PC-9 (cell line): ENCODE measurements around the gene LMBRD2. TPM values are rescaled to one million over a fixed set of nuclear protein-coding genes. Genes with fewer than 3 reads are reported as not detected.

Source experiments
- BruUV-seq: library from RNA; stranded (reverse); fragments of 400-500 nt; replicated peaks from 2 replicates; lab custom pipeline; 2021; lab: Mats Ljungman, UMichigan
- CTCF ChIA-PET: fragments of 300-600 bp; sonication (Branson Sonifier 250); formaldehyde crosslinking; loops from one replicate; lab custom pipeline; 2022; ENCODE audit warnings: antibody characterized with exemption; lab: Charles Lee
- POLR2A ChIA-PET: fragments of 300-600 bp; sonication (Branson Sonifier 250); formaldehyde crosslinking; loops from one replicate; lab custom pipeline; 2022; ENCODE audit warnings: antibody characterized with exemption; ENCODE audit not compliant: unreplicated experiment; lab: Charles Lee
- DNase-seq, 2 experiments: peaks; one replicate each; pipeline versions ENCODE4 v3.0.0 to v3.0.0-alpha.2; 2015 to 2022; ENCODE audit warnings: mixed read lengths in 1 of 2
- H2AFZ ChIP-seq: fragments of 200-600 bp; sonication (generic); 2 replicates; pipeline ENCODE4 v1.8.1; 2017; ENCODE audit warnings: antibody characterized with exemption
- H3F3A ChIP-seq: fragments of 200-600 bp; sonication (generic); 2 replicates; pipeline ENCODE4 v1.8.1; 2017; ENCODE audit warnings: antibody characterized with exemption, mild to moderate bottlenecking, low read depth; ENCODE audit not compliant: insufficient read depth
- H3K27ac ChIP-seq: fragments of 200-600 bp; sonication (generic); 2 replicates; pipeline ENCODE4 v1.6.1; 2016; ENCODE audit warnings: mixed run types
- H3K27me3 ChIP-seq: fragments of 200-600 bp; sonication (generic); 2 replicates; pipeline ENCODE4 v1.6.1; 2016; ENCODE audit warnings: low read depth, mixed run types; ENCODE audit not compliant: insufficient read depth
- H3K36me3 ChIP-seq: fragments of 200-600 bp; sonication (generic); 2 replicates; pipeline ENCODE4 v1.6.1; 2016; ENCODE audit warnings: low read depth, mixed run types
- H3K4me1 ChIP-seq: fragments of 200-600 bp; sonication (generic); replicated peaks from 2 replicates; pipeline ENCODE4 v1.6.1; 2016; ENCODE audit warnings: mixed run types; ENCODE audit not compliant: insufficient read depth
- H3K4me2 ChIP-seq: fragments of 200-600 bp; sonication (generic); 2 replicates; pipeline ENCODE4 v1.6.1; 2017; ENCODE audit warnings: mixed run types
- H3K4me3 ChIP-seq: fragments of 200-600 bp; sonication (generic); 2 replicates; pipeline ENCODE4 v1.6.1; 2016; ENCODE audit warnings: mixed run types
- H3K79me2 ChIP-seq: fragments of 200-600 bp; sonication (generic); 2 replicates; pipeline ENCODE4 v1.6.1; 2017; ENCODE audit warnings: low read depth, mixed run types
- H3K9me2 ChIP-seq: fragments of 200-600 bp; sonication (generic); 2 replicates; pipeline ENCODE4 v1.8.1; 2017; ENCODE audit warnings: mild to moderate bottlenecking; ENCODE audit not compliant: insufficient read depth
- H3K9me3 ChIP-seq: fragments of 200-600 bp; sonication (generic); 2 replicates; pipeline ENCODE4 v1.8.1; 2016; ENCODE audit warnings: low read depth; ENCODE audit not compliant: insufficient read depth
- H4K20me1 ChIP-seq: fragments of 200-600 bp; sonication (generic); 2 replicates; pipeline ENCODE4 v1.8.1; 2017; ENCODE audit not compliant: insufficient read depth
- EZH2 ChIP-seq: fragments of 200-600 bp; sonication (generic); IDR thresholded peaks from 2 replicates; pipeline ENCODE4 v1.8.0; 2017; ENCODE audit warnings: antibody characterized with exemption, low read depth
- intact Hi-C: fragments of 100-400 bp; cut with micrococcal nuclease; formaldehyde crosslinking; loops from one replicate; pipeline ENCODE4 v1.10.0; 2022; ENCODE audit not compliant: unreplicated experiment
- total RNA-seq: library from RNA; stranded (reverse); gene quantifications from 2 replicates; pipeline ENCODE4 v1.2.3, GENCODE V29; 2021
- TF ChIP-seq, protein P1 (sequence below): fragments of 200-600 bp; sonication (generic); conservative IDR thresholded peaks from 2 replicates; pipeline ENCODE4 v1.6.1; 2017; ENCODE audit warnings: mixed run types, antibody characterized with exemption, mild to moderate bottlenecking, moderate library complexity

Gene LMBRD2
- total RNA-seq, 1 experiment from 2014 or later: 18.0 TPM

DNA sequence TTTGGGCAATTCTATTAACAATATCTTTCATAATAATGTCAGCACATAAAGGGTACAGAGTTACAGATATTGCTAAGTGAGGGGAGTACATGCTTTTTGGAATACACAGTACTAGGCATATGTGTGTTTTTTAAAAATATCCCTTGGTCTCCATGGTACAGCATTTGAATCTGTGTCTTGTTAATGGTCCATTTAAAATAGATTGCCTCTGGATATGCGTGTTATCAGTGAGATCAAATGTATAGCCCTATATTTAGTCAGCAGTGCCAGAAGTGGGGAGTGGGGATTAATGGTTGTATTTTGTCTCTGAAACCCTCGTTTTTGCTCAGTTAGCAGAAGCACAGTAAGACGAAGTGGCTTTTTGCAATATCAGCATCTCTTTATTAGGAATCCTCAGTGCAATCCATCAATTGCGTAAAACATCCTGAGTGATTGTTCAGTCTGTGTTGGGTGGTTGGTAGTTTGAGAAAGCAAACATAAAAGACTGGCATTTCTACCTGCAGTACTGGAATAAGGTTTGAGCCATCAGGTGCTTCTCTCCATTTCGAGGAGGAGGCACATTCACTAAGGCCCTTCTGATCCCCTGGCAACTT lies 19.2 kb upstream of the LMBRD2 start:
- H3F3A ChIP-seq: no peaks in the 10 kb centered on the region
- H4K20me1 ChIP-seq: no peaks in the 10 kb centered on the region; the same call in 1 of the 2 replicates
- intact Hi-C loops: no loop called here
- ChIA-PET POLR2A (no interaction called here), CTCF (no interaction called here)
- H3K4me1 ChIP-seq: no peaks in the 10 kb centered on the region
- BruUV-seq: no TSS peak
- no peak overlapping the region for H3K27ac ChIP-seq
- no peaks in the 10 kb centered on the region for H3K79me2 ChIP-seq
- TF ChIP-seq, protein P1, sequence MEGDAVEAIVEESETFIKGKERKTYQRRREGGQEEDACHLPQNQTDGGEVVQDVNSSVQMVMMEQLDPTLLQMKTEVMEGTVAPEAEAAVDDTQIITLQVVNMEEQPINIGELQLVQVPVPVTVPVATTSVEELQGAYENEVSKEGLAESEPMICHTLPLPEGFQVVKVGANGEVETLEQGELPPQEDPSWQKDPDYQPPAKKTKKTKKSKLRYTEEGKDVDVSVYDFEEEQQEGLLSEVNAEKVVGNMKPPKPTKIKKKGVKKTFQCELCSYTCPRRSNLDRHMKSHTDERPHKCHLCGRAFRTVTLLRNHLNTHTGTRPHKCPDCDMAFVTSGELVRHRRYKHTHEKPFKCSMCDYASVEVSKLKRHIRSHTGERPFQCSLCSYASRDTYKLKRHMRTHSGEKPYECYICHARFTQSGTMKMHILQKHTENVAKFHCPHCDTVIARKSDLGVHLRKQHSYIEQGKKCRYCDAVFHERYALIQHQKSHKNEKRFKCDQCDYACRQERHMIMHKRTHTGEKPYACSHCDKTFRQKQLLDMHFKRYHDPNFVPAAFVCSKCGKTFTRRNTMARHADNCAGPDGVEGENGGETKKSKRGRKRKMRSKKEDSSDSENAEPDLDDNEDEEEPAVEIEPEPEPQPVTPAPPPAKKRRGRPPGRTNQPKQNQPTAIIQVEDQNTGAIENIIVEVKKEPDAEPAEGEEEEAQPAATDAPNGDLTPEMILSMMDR: no peak
- TF ChIP-seq EZH2: no peak
- no peaks in the 10 kb centered on the region for H3K27me3 ChIP-seq
- no peaks in the 10 kb centered on the region for H3K9me3 ChIP-seq
- DNase-seq: no peak
- no peak overlapping the region for H3K4me2 ChIP-seq
- H3K36me3 ChIP-seq: peaks cover 68% of the 10 kb centered on the region
- no peak overlapping the region for H3K4me3 ChIP-seq
- H2AFZ ChIP-seq: no peak overlapping the region
- H3K9me2 ChIP-seq: no peaks in the 10 kb centered on the region

DNA sequence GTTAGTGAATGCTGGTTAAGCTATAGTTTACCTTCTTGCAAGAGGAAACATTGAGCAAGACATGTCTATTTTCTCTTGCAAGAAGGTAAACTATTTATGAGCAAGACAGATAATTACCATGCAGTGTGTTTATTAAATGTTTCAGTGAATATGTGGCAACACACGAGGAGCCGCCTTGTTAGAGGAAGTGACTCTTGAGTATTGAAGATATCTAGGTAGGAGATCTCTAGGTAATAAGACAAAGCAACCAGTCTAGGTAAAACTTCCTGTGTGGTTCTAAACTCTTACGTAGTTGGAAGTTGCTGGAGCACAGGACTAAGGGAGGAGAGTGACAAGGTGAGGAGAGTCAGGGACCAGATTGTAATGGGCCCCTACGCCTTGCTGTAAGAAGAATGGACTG lies 17.1 kb upstream of the LMBRD2 start:
- Histone ChIP-seq H3K27ac (peak overlapping the region; percentile 10), H3K4me1 (no peaks in the 10 kb centered on the region), H3K4me3 (no peak overlapping the region), H4K20me1 (no peaks in the 10 kb centered on the region; the same call in 1 of the 2 replicates), H3K4me2 (no peak overlapping the region), H2AFZ (no peak overlapping the region), H3K79me2 (no peaks in the 10 kb centered on the region), H3K36me3 (peaks cover 58% of the 10 kb centered on the region), H3K9me3 (no peaks in the 10 kb centered on the region), H3K27me3 (no peaks in the 10 kb centered on the region), H3F3A (no peaks in the 10 kb centered on the region), H3K9me2 (no peaks in the 10 kb centered on the region)
- peak in 1 of 2 experiments; percentile 83 for DNase-seq
- no peak for TF ChIP-seq EZH2
- TF ChIP-seq, protein P1: no peak
- no TSS peak for BruUV-seq
- POLR2A ChIA-PET: no interaction called here
- intact Hi-C loops: no loop called here
- CTCF ChIA-PET: interaction anchor here (0.6 kb wide), 1 partner anchor 8 kb away, joined by 8 read pairs; no protein-coding TSS in a partner anchor

DNA sequence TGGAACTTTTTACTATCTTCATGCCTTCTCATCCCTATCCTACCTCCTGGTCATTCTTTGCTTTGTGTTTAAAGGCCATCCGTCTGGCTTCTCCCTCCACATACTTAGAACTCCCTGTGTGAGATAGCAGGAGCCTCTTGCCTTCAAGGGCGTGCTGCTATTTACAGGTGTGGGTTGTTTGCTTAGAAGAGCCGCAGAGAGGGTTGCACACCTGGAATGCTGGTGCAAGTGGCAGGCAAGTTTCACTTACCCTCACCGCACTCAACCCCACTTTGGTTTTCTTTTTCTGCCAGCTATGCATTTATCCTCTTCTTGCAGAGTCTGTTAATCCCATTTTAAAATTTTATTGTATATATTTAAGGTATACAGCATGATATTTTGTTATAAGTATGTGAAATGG lies 12.8 kb upstream of the LMBRD2 start:
- Histone ChIP-seq H3F3A (no peaks in the 10 kb centered on the region), H3K27ac (no peak overlapping the region), H3K9me2 (no peaks in the 10 kb centered on the region), H3K9me3 (no peaks in the 10 kb centered on the region), H3K79me2 (no peaks in the 10 kb centered on the region; the same call in 1 of the 2 replicates), H4K20me1 (no peaks in the 10 kb centered on the region), H3K36me3 (peaks cover 42% of the 10 kb centered on the region), H3K4me1 (no peaks in the 10 kb centered on the region), H3K4me2 (no peak overlapping the region), H3K27me3 (no peaks in the 10 kb centered on the region), H3K4me3 (no peak overlapping the region), H2AFZ (no peak overlapping the region)
- TF ChIP-seq, protein P1: no peak
- TF ChIP-seq EZH2: no peak
- BruUV-seq: no TSS peak
- DNase-seq: no peak
- intact Hi-C loops: no loop called here
- ChIA-PET CTCF (interaction anchor here (0.6 kb wide), 1 partner anchor 75 kb away, joined by 3 read pairs; no protein-coding TSS in a partner anchor), POLR2A (no interaction called here)
